ENCODE results near the gene EREG.

GRCh38 chr4:74410272-74410671 lies 45.3 kb downstream of the EREG start:
- no peak for TF ChIP-seq CTCF (IDR thresholded peaks at IDR 0.05)
- no peak for TF ChIP-seq POLR2A (IDR thresholded peaks at IDR 0.05)
- TF ChIP-seq EP300 (IDR thresholded peaks at IDR 0.05), result no peak
- TF ChIP-seq POLR2AphosphoS5 (IDR thresholded peaks at IDR 0.05), result no peak

Data from suprapubic skin (tissue), 4 donors.